Naive B cell (primary cell): Measurements from ENCODE around the gene ELFN1. TPM values are rescaled to one million over a fixed set of nuclear protein-coding genes. Genes with fewer than 3 reads are reported as not detected.

Source experiments
- ATAC-seq, 2 donors: fragments of 150-1000 bp; cut with Tn5 transposase; 2 replicates each; pipeline ENCODE4 v1.10.0; 2021; ENCODE audit warnings: low read depth in 2 of 2, mild to moderate bottlenecking in 2 of 2, moderate library complexity in 2 of 2
- DNase-seq: peaks from one replicate; pipeline ENCODE4 v3.0.0; 2022
- H3K27ac Mint-ChIP-seq, 6 donors: one replicate each; pipeline ENCODE4 v1.8.0; 2020 to 2022; ENCODE audit warnings: mild to moderate bottlenecking in 6 of 6, mixed read lengths in 6 of 6, moderate library complexity in 5 of 6, inconsistent platforms in 2 of 6
- H3K27me3 Mint-ChIP-seq, 3 donors: one replicate each; pipeline ENCODE4 v1.8.0; 2021 to 2022; ENCODE audit warnings: mixed read lengths in 3 of 3, mild to moderate bottlenecking in 1 of 3
- H3K36me3 Mint-ChIP-seq, 2 donors: one replicate each; pipeline ENCODE4 v1.8.0; 2020 to 2022; ENCODE audit warnings: mixed read lengths in 2 of 2, inconsistent platforms in 1 of 2, mild to moderate bottlenecking in 1 of 2
- H3K4me1 Mint-ChIP-seq, 3 donors: one replicate each; pipeline ENCODE4 v1.8.0; 2020 to 2022; ENCODE audit warnings: mixed read lengths in 3 of 3, inconsistent platforms in 1 of 3, mild to moderate bottlenecking in 1 of 3, moderate library complexity in 1 of 3
- H3K4me3 Mint-ChIP-seq, 8 donors: one replicate each; pipeline ENCODE4 v1.8.0; 2020 to 2022; ENCODE audit warnings: mild to moderate bottlenecking in 8 of 8, mixed read lengths in 8 of 8, moderate library complexity in 8 of 8, inconsistent platforms in 2 of 8
- H3K9me3 Mint-ChIP-seq, 7 donors: one replicate each; pipeline ENCODE4 v1.8.0; 2020 to 2022; ENCODE audit warnings: mixed read lengths in 7 of 7, mild to moderate bottlenecking in 5 of 7, inconsistent platforms in 2 of 7, moderate library complexity in 1 of 7
- polyA plus RNA-seq, 6 donors: library from polyadenylated mRNA; unstranded; fragments of 300-500 nt; fragmentation: Illumina TruSeq; gene quantifications; one replicate each; pipeline ENCODE4 v1.2.3, GENCODE V29; 2021; ENCODE audit warnings: low read depth in 6 of 6

ELFN1 gene
- polyA plus RNA-seq, 6 donors from 2014 or later = not detected

- Mint-ChIP-seq H3K4me1 (peaks cover 0 to 7% (median 2%) of the 10 kb centered on the region in 3 donors), H3K27me3 (peaks cover 8 to 57% (median 50%) of the 10 kb centered on the region in 3 donors), H3K4me3 (no peak overlapping the region), H3K9me3 (no peaks in the 10 kb centered on the region), H3K27ac (no peak overlapping the region), H3K36me3 (no peaks in the 10 kb centered on the region)
- ATAC-seq (no peak), DNase-seq (no peak)
Measured at GRCh38 chr7:1646391-1646790, 23.7 kb upstream of the ELFN1 start.

- no peak for DNase-seq
- Mint-ChIP-seq H3K27me3 (peaks cover 8 to 57% (median 50%) of the 10 kb centered on the region in 3 donors), H3K4me3 (peak overlapping the region in 1 of 8 donors; percentile 21), H3K4me1 (peaks cover 0 to 7% (median 2%) of the 10 kb centered on the region in 3 donors), H3K9me3 (no peaks in the 10 kb centered on the region), H3K27ac (no peak overlapping the region), H3K36me3 (no peaks in the 10 kb centered on the region)
- ATAC-seq = no peak
Measured at GRCh38 chr7:1646957-1647891, 22.9 kb upstream of the ELFN1 start.

- Mint-ChIP-seq H3K36me3 (no peaks in the 10 kb centered on the region), H3K27ac (peak overlapping the region in 1 of 6 donors; percentile 42), H3K27me3 (peaks cover 8 to 54% (median 44%) of the 10 kb centered on the region in 3 donors), H3K4me1 (peaks cover 0 to 7% (median 2%) of the 10 kb centered on the region in 3 donors), H3K4me3 (no peak overlapping the region), H3K9me3 (no peaks in the 10 kb centered on the region)
- ATAC-seq (no peak), DNase-seq (no peak)
Measured at GRCh38 chr7:1647961-1648672, 22.0 kb upstream of the ELFN1 start.

GRCh38 chr7:1649751-1650326 is 20.2 kb upstream of the ELFN1 start:
- Mint-ChIP-seq H3K27ac (no peak overlapping the region), H3K36me3 (no peaks in the 10 kb centered on the region), H3K27me3 (peaks cover 12 to 41% (median 37%) of the 10 kb centered on the region in 3 donors), H3K9me3 (no peaks in the 10 kb centered on the region), H3K4me3 (no peak overlapping the region), H3K4me1 (peaks cover 0 to 7% (median 2%) of the 10 kb centered on the region in 3 donors)
- ATAC-seq (no peak), DNase-seq (no peak)

- H3K4me3 Mint-ChIP-seq = no peak overlapping the region
- ATAC-seq (no peak), DNase-seq (no peak)
- no peaks in the 10 kb centered on the region for H3K9me3 Mint-ChIP-seq
- peaks cover 0 to 7% (median 2%) of the 10 kb centered on the region in 3 donors for H3K4me1 Mint-ChIP-seq
- H3K36me3 Mint-ChIP-seq = no peaks in the 10 kb centered on the region
- peaks cover 12 to 41% (median 32%) of the 10 kb centered on the region in 3 donors for H3K27me3 Mint-ChIP-seq
- no peak overlapping the region for H3K27ac Mint-ChIP-seq
Measured at GRCh38 chr7:1650363-1651030, 19.6 kb upstream of the ELFN1 start.

- ATAC-seq (no peak), DNase-seq (no peak)
- Mint-ChIP-seq H3K27ac (peak overlapping the region in 1 of 6 donors; percentile 48), H3K9me3 (no peaks in the 10 kb centered on the region), H3K4me3 (no peak overlapping the region), H3K36me3 (no peaks in the 10 kb centered on the region), H3K27me3 (peaks cover 12 to 44% (median 34%) of the 10 kb centered on the region in 3 donors), H3K4me1 (peaks cover 0 to 7% (median 2%) of the 10 kb centered on the region in 3 donors)
Measured at GRCh38 chr7:1651031-1651446, 19.0 kb upstream of the ELFN1 start.

- H3K4me3 Mint-ChIP-seq = no peak overlapping the region
Measured at GRCh38 chr7:1651891-1652290, 18.2 kb upstream of the ELFN1 start.

GRCh38 chr7:1653500-1653899 is 16.6 kb upstream of the ELFN1 start:
- Mint-ChIP-seq H3K27me3 (peaks cover 24 to 58% (median 42%) of the 10 kb centered on the region in 3 donors), H3K4me1 (no peaks in the 10 kb centered on the region), H3K27ac (no peak overlapping the region), H3K9me3 (peaks cover 0 to 2% (median 0%) of the 10 kb centered on the region in 7 donors), H3K4me3 (no peak overlapping the region), H3K36me3 (no peaks in the 10 kb centered on the region)
- DNase-seq (no peak), ATAC-seq (no peak)

More at GRCh38 chr7:1651891-1652290, 18.2 kb upstream of the ELFN1 start:
- Mint-ChIP-seq H3K36me3 (no peaks in the 10 kb centered on the region), H3K9me3 (peaks cover 0 to under 1% (median 0%) of the 10 kb centered on the region in 7 donors), H3K4me1 (peaks cover 0 to 7% (median 0%) of the 10 kb centered on the region in 3 donors), H3K27me3 (peaks cover 12 to 51% (median 34%) of the 10 kb centered on the region in 3 donors), H3K27ac (peak overlapping the region in 1 of 6 donors; percentile 26)
- no peak for ATAC-seq
- no peak for DNase-seq

GRCh38 chr7:1654111-1654510 is 16.0 kb upstream of the ELFN1 start:
- no peak overlapping the region for H3K27ac Mint-ChIP-seq
- H3K4me3 Mint-ChIP-seq = no peak overlapping the region
- H3K4me1 Mint-ChIP-seq = no peaks in the 10 kb centered on the region
- peaks cover 0 to 6% (median 0%) of the 10 kb centered on the region in 7 donors for H3K9me3 Mint-ChIP-seq
- H3K27me3 Mint-ChIP-seq = peaks cover 25 to 58% (median 36%) of the 10 kb centered on the region in 3 donors
- ATAC-seq (no peak), DNase-seq (no peak)
- H3K36me3 Mint-ChIP-seq = no peaks in the 10 kb centered on the region

- DNase-seq (no peak), ATAC-seq (no peak)
- H3K36me3 Mint-ChIP-seq = no peaks in the 10 kb centered on the region
- H3K9me3 Mint-ChIP-seq = peaks cover 0 to 6% (median 0%) of the 10 kb centered on the region in 7 donors
- H3K27ac Mint-ChIP-seq = no peak overlapping the region
- no peaks in the 10 kb centered on the region for H3K4me1 Mint-ChIP-seq
- H3K4me3 Mint-ChIP-seq = no peak overlapping the region
- H3K27me3 Mint-ChIP-seq = peaks cover 22 to 50% (median 31%) of the 10 kb centered on the region in 3 donors
Measured at GRCh38 chr7:1654738-1655475, 15.2 kb upstream of the ELFN1 start.

- no peak for DNase-seq
- Mint-ChIP-seq H3K27me3 (peaks cover 42 to 64% (median 60%) of the 10 kb centered on the region in 3 donors), H3K36me3 (peaks cover 0 to 8% of the 10 kb centered on the region in 2 donors), H3K4me1 (peaks cover 0 to 6% (median 4%) of the 10 kb centered on the region in 3 donors), H3K27ac (no peak overlapping the region), H3K4me3 (no peak overlapping the region), H3K9me3 (peaks cover 2 to 15% (median 7%) of the 10 kb centered on the region in 7 donors)
- ATAC-seq = no peak
Measured at GRCh38 chr7:1659696-1660095, 10.4 kb upstream of the ELFN1 start.

GRCh38 chr7:1661461-1661860 is 8.6 kb upstream of the ELFN1 start:
- Mint-ChIP-seq H3K4me3 (peak overlapping the region in 1 of 8 donors; percentile 55), H3K27ac (no peak overlapping the region), H3K36me3 (peaks cover 0 to 8% of the 10 kb centered on the region in 2 donors), H3K27me3 (peaks cover 42 to 55% (median 50%) of the 10 kb centered on the region in 3 donors), H3K9me3 (peaks cover 2 to 15% (median 7%) of the 10 kb centered on the region in 7 donors), H3K4me1 (peaks cover 0 to 6% (median 4%) of the 10 kb centered on the region in 3 donors)
- ATAC-seq (no peak), DNase-seq (no peak)
